HL-60 (cell line): ENCODE data around the gene RSRC2.

Experiments used
- GABPA ChIP-seq: IDR thresholded peaks from 2 replicates; pipeline ENCODE4 v1.6.1; 2012; ENCODE audit warnings: low read depth
- POLR2AphosphoS5 ChIP-seq: IDR thresholded peaks from 2 replicates; pipeline ENCODE4 v1.6.1; 2012; ENCODE audit warnings: low read depth
- TF ChIP-seq, protein P1 (sequence below): IDR thresholded peaks from one replicate; pipeline ENCODE4 v1.5.1; 2011; ENCODE audit warnings: low read length, control low read depth, inconsistent platforms; ENCODE audit not compliant: insufficient read depth
- TF ChIP-seq, protein P2 (sequence below): IDR thresholded peaks from 2 replicates; pipeline ENCODE4 v1.6.1; 2012; ENCODE audit warnings: low read depth; ENCODE audit not compliant: insufficient replicate concordance

DNA sequence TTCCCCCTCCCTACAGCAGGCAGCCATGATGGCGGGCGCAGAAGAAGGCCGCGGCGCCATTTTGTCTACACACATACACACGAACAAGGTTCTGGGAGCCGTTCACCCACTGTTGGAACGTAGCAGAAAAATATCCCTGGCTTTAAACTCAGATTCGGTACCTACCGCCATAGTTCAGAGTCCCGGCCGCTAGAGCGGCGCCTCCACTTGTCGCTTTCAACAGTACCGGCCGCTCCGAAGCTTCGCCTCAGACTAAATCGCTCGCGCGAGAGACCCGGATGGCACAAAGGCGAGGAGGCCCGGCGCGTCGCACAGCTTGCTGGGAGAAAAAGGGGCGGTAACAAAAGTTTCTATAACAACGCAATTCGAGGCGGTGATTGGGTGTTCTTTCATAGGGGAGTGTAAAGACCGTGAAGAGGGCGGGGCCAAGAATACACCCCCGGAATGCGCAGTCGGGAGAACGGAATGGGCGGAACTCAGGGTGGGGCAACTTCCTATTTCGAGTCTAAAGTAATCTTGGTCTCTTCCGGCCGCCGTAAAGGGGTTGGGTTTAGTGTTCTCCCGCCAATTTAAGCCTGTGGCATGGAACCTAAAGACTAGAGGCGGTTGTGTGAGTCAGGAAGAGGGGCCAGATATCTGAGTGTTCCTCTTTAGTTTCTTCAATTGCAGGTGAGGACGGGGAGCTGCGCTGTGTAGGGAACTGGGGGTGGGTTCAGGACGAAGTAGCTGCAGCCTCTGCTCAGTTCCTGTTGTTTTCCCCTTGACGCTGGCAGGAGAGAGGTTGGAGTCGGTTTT, at the start of gene RSRC2, which contains the start of gene KNTC1:
- TF ChIP-seq, protein P1, sequence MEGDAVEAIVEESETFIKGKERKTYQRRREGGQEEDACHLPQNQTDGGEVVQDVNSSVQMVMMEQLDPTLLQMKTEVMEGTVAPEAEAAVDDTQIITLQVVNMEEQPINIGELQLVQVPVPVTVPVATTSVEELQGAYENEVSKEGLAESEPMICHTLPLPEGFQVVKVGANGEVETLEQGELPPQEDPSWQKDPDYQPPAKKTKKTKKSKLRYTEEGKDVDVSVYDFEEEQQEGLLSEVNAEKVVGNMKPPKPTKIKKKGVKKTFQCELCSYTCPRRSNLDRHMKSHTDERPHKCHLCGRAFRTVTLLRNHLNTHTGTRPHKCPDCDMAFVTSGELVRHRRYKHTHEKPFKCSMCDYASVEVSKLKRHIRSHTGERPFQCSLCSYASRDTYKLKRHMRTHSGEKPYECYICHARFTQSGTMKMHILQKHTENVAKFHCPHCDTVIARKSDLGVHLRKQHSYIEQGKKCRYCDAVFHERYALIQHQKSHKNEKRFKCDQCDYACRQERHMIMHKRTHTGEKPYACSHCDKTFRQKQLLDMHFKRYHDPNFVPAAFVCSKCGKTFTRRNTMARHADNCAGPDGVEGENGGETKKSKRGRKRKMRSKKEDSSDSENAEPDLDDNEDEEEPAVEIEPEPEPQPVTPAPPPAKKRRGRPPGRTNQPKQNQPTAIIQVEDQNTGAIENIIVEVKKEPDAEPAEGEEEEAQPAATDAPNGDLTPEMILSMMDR, result no peak
- TF ChIP-seq POLR2AphosphoS5 (peak; percentile 94), GABPA (peak; percentile 85)
- TF ChIP-seq, protein P2, sequence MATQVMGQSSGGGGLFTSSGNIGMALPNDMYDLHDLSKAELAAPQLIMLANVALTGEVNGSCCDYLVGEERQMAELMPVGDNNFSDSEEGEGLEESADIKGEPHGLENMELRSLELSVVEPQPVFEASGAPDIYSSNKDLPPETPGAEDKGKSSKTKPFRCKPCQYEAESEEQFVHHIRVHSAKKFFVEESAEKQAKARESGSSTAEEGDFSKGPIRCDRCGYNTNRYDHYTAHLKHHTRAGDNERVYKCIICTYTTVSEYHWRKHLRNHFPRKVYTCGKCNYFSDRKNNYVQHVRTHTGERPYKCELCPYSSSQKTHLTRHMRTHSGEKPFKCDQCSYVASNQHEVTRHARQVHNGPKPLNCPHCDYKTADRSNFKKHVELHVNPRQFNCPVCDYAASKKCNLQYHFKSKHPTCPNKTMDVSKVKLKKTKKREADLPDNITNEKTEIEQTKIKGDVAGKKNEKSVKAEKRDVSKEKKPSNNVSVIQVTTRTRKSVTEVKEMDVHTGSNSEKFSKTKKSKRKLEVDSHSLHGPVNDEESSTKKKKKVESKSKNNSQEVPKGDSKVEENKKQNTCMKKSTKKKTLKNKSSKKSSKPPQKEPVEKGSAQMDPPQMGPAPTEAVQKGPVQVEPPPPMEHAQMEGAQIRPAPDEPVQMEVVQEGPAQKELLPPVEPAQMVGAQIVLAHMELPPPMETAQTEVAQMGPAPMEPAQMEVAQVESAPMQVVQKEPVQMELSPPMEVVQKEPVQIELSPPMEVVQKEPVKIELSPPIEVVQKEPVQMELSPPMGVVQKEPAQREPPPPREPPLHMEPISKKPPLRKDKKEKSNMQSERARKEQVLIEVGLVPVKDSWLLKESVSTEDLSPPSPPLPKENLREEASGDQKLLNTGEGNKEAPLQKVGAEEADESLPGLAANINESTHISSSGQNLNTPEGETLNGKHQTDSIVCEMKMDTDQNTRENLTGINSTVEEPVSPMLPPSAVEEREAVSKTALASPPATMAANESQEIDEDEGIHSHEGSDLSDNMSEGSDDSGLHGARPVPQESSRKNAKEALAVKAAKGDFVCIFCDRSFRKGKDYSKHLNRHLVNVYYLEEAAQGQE, result peak; percentile 71
